Activated naive CD4-positive, alpha-beta T cell treated with anti-CD3 and anti-CD28 coated beads, Interleukin-2, amount 50 U/mL, for 24 hours (primary cell): Measurements from ENCODE around the gene TCF12.
"Not testable (repeated sequence)": the region's sequence is repeated elsewhere in the genome, so short reads cannot be mapped to it uniquely, and the experiment has no call there.

Experiments used
- H3K27ac Mint-ChIP-seq: one replicate; pipeline ENCODE4 v1.8.0; 2021; ENCODE audit warnings: mild to moderate bottlenecking, mixed read lengths
- H3K27me3 Mint-ChIP-seq: one replicate; pipeline ENCODE4 v1.8.0; 2021; ENCODE audit warnings: mixed read lengths
- H3K36me3 Mint-ChIP-seq: one replicate; pipeline ENCODE4 v1.8.0; 2021; ENCODE audit warnings: mixed read lengths
- H3K4me1 Mint-ChIP-seq: one replicate; pipeline ENCODE4 v1.8.0; 2021; ENCODE audit warnings: mixed read lengths
- H3K4me3 Mint-ChIP-seq: one replicate; pipeline ENCODE4 v1.8.0; 2021; ENCODE audit warnings: mild to moderate bottlenecking, mixed read lengths
- H3K9me3 Mint-ChIP-seq: one replicate; pipeline ENCODE4 v1.8.0; 2021; ENCODE audit warnings: mixed read lengths

TCF12 gene

GRCh38 chr15:57146506-57147201 is 228.2 kb downstream of the TCF12 start:
- Mint-ChIP-seq H3K36me3 (peaks cover 17% of the 10 kb centered on the region), H3K27ac (peak overlapping the region; percentile 23), H3K9me3 (no peaks in the 10 kb centered on the region), H3K4me1 (peaks cover 8% of the 10 kb centered on the region), H3K27me3 (no peaks in the 10 kb centered on the region), H3K4me3 (no peak overlapping the region)

- Mint-ChIP-seq H3K4me3 (no peak overlapping the region), H3K4me1 (peaks cover 11% of the 10 kb centered on the region), H3K27me3 (no peaks in the 10 kb centered on the region), H3K27ac (no peak overlapping the region), H3K36me3 (peaks cover 24% of the 10 kb centered on the region), H3K9me3 (no peaks in the 10 kb centered on the region)
Measured at GRCh38 chr15:57147621-57148020, 229.2 kb downstream of the TCF12 start.

- H3K4me1 Mint-ChIP-seq: peaks cover 18% of the 10 kb centered on the region
- no peak overlapping the region for H3K27ac Mint-ChIP-seq
- no peaks in the 10 kb centered on the region for H3K27me3 Mint-ChIP-seq
- peaks cover 28% of the 10 kb centered on the region for H3K36me3 Mint-ChIP-seq
- H3K9me3 Mint-ChIP-seq: no peaks in the 10 kb centered on the region
- H3K4me3 Mint-ChIP-seq: no peak overlapping the region
Measured at GRCh38 chr15:57148262-57148661, 229.8 kb downstream of the TCF12 start.

GRCh38 chr15:57149196-57149595 is 230.8 kb downstream of the TCF12 start:
- H3K36me3 Mint-ChIP-seq: peaks cover 31% of the 10 kb centered on the region

GRCh38 chr15:57150066-57150865 is 231.8 kb downstream of the TCF12 start:
- H3K9me3 Mint-ChIP-seq: no peaks in the 10 kb centered on the region

More at GRCh38 chr15:57149196-57149595, 230.8 kb downstream of the TCF12 start:
- Mint-ChIP-seq H3K9me3 (no peaks in the 10 kb centered on the region), H3K27me3 (no peaks in the 10 kb centered on the region), H3K27ac (no peak overlapping the region), H3K4me3 (no peak overlapping the region), H3K4me1 (peaks cover 25% of the 10 kb centered on the region)

GRCh38 chr15:57150866-57151203 is 232.4 kb downstream of the TCF12 start:
- H3K36me3 Mint-ChIP-seq: peaks cover 36% of the 10 kb centered on the region

More at GRCh38 chr15:57150066-57150865, 231.8 kb downstream of the TCF12 start:
- peaks cover 28% of the 10 kb centered on the region for H3K4me1 Mint-ChIP-seq
- H3K27me3 Mint-ChIP-seq: no peaks in the 10 kb centered on the region
- H3K4me3 Mint-ChIP-seq: no peak overlapping the region
- peak overlapping the region; percentile 43 for H3K27ac Mint-ChIP-seq
- H3K36me3 Mint-ChIP-seq: peaks cover 36% of the 10 kb centered on the region

GRCh38 chr15:57152133-57152532 is 233.7 kb downstream of the TCF12 start:
- peak overlapping the region; percentile 25 for H3K27ac Mint-ChIP-seq
- H3K36me3 Mint-ChIP-seq: peaks cover 36% of the 10 kb centered on the region
- H3K4me1 Mint-ChIP-seq: peaks cover 25% of the 10 kb centered on the region
- H3K27me3 Mint-ChIP-seq: no peaks in the 10 kb centered on the region
- H3K9me3 Mint-ChIP-seq: no peaks in the 10 kb centered on the region
- no peak overlapping the region for H3K4me3 Mint-ChIP-seq

More at GRCh38 chr15:57150866-57151203, 232.4 kb downstream of the TCF12 start:
- H3K4me3 Mint-ChIP-seq, H3K9me3 Mint-ChIP-seq, H3K27me3 Mint-ChIP-seq, H3K27ac Mint-ChIP-seq: not testable (repeated sequence)
- peaks cover 28% of the 10 kb centered on the region for H3K4me1 Mint-ChIP-seq

GRCh38 chr15:57152666-57153539 is 234.5 kb downstream of the TCF12 start:
- Mint-ChIP-seq H3K27ac (peak overlapping the region; percentile 26), H3K27me3 (no peaks in the 10 kb centered on the region), H3K4me3 (no peak overlapping the region), H3K36me3 (peaks cover 37% of the 10 kb centered on the region), H3K4me1 (peaks cover 25% of the 10 kb centered on the region), H3K9me3 (no peaks in the 10 kb centered on the region)

- Mint-ChIP-seq H3K4me3 (no peak overlapping the region), H3K4me1 (peaks cover 25% of the 10 kb centered on the region), H3K9me3 (no peaks in the 10 kb centered on the region), H3K27ac (no peak overlapping the region), H3K27me3 (no peaks in the 10 kb centered on the region), H3K36me3 (peaks cover 25% of the 10 kb centered on the region)
Measured at GRCh38 chr15:57156210-57156884, 237.9 kb downstream of the TCF12 start.

- Mint-ChIP-seq H3K4me3 (no peak overlapping the region), H3K27ac (no peak overlapping the region), H3K9me3 (no peaks in the 10 kb centered on the region), H3K36me3 (peaks cover 11% of the 10 kb centered on the region), H3K27me3 (no peaks in the 10 kb centered on the region), H3K4me1 (peaks cover 7% of the 10 kb centered on the region)
Measured at GRCh38 chr15:57158589-57158988, 240.1 kb downstream of the TCF12 start.

GRCh38 chr15:57158997-57159668 is 240.7 kb downstream of the TCF12 start:
- Mint-ChIP-seq H3K4me3 (no peak overlapping the region), H3K27me3 (no peaks in the 10 kb centered on the region), H3K36me3 (peaks cover 11% of the 10 kb centered on the region), H3K9me3 (no peaks in the 10 kb centered on the region), H3K27ac (no peak overlapping the region), H3K4me1 (peaks cover 4% of the 10 kb centered on the region)

- Mint-ChIP-seq H3K9me3 (no peaks in the 10 kb centered on the region), H3K27ac (no peak overlapping the region), H3K4me1 (no peaks in the 10 kb centered on the region), H3K27me3 (no peaks in the 10 kb centered on the region), H3K36me3 (peaks cover 8% of the 10 kb centered on the region), H3K4me3 (no peak overlapping the region)
Measured at GRCh38 chr15:57159767-57160166, 241.3 kb downstream of the TCF12 start.

GRCh38 chr15:57160823-57161560 is 242.5 kb downstream of the TCF12 start:
- Mint-ChIP-seq H3K36me3 (peaks cover 7% of the 10 kb centered on the region), H3K9me3 (no peaks in the 10 kb centered on the region), H3K27ac (no peak overlapping the region)

GRCh38 chr15:57164251-57164650 is 245.8 kb downstream of the TCF12 start:
- H3K9me3 Mint-ChIP-seq, H3K27me3 Mint-ChIP-seq, H3K27ac Mint-ChIP-seq, H3K4me3 Mint-ChIP-seq, H3K4me1 Mint-ChIP-seq: not testable (repeated sequence)
- peaks cover 12% of the 10 kb centered on the region for H3K36me3 Mint-ChIP-seq

More at GRCh38 chr15:57160823-57161560, 242.5 kb downstream of the TCF12 start:
- Mint-ChIP-seq H3K27me3 (no peaks in the 10 kb centered on the region), H3K4me1 (no peaks in the 10 kb centered on the region), H3K4me3 (no peak overlapping the region)
